HG03565 (cell line): ENCODE measurements around the gene PILRA.
A peak's percentile ranks its signal among the peaks of the same experiment; 100 is the strongest.
"Not testable (repeated sequence)": the region's sequence is repeated elsewhere in the genome, so short reads cannot be mapped to it uniquely, and the experiment has no call there.

Experiments used
- ATAC-seq: cut with Tn5 transposase; IDR thresholded peaks from one replicate; pipeline ENCODE4 v1.9.1; 2021; ENCODE audit warnings: mild to moderate bottlenecking, moderate library complexity; ENCODE audit not compliant: unreplicated experiment

The PILRA gene

GRCh38 chr7:100376066-100376465, 2.8 kb downstream of the PILRA start:
- ATAC-seq: no peak

GRCh38 chr7:100378114-100378755, 4.9 kb downstream of the PILRA start:
- no peak for ATAC-seq

- no peak for ATAC-seq
These were observed 6.9 kb downstream of the PILRA start for GRCh38 chr7:100380196-100380595.

- ATAC-seq: not testable (repeated sequence)
These were observed 8.4 kb downstream of the PILRA start for GRCh38 chr7:100381531-100382233.

- ATAC-seq: not testable (repeated sequence)
These were observed 9.1 kb downstream of the PILRA start for GRCh38 chr7:100382234-100382853.

- ATAC-seq: no peak
These were observed 11.5 kb downstream of the PILRA start for GRCh38 chr7:100384628-100385294.

GRCh38 chr7:100386940-100387339, 13.7 kb downstream of the PILRA start:
- ATAC-seq: no peak

- ATAC-seq: no peak
These were observed 14.4 kb downstream of the PILRA start for GRCh38 chr7:100387695-100388094.

- ATAC-seq: no peak
These were observed 16.3 kb downstream of the PILRA start for GRCh38 chr7:100389437-100390088.

GRCh38 chr7:100390286-100391009, 17.2 kb downstream of the PILRA start:
- no peak for ATAC-seq

GRCh38 chr7:100393233-100393905, 20.1 kb downstream of the PILRA start:
- no peak for ATAC-seq

- ATAC-seq: no peak
These were observed 20.8 kb downstream of the PILRA start for GRCh38 chr7:100394077-100394476.

- peak; percentile 90 for ATAC-seq
These were observed 23.2 kb downstream of the PILRA start for GRCh38 chr7:100396421-100396982.

GRCh38 chr7:100397315-100398081, 24.2 kb downstream of the PILRA start:
- ATAC-seq: no peak

GRCh38 chr7:100398239-100398638, 25.0 kb downstream of the PILRA start:
- no peak for ATAC-seq

- no peak for ATAC-seq
These were observed 26.8 kb downstream of the PILRA start for GRCh38 chr7:100400041-100400440.

GRCh38 chr7:100400656-100401055, 27.4 kb downstream of the PILRA start:
- ATAC-seq: no peak

- ATAC-seq: no peak
These were observed 28.5 kb downstream of the PILRA start for GRCh38 chr7:100401811-100402210.

- ATAC-seq: no peak
These were observed 29.0 kb downstream of the PILRA start for GRCh38 chr7:100402241-100402640.
